ENCODE results near the gene CARD10.

The CARD10 gene

DNA sequence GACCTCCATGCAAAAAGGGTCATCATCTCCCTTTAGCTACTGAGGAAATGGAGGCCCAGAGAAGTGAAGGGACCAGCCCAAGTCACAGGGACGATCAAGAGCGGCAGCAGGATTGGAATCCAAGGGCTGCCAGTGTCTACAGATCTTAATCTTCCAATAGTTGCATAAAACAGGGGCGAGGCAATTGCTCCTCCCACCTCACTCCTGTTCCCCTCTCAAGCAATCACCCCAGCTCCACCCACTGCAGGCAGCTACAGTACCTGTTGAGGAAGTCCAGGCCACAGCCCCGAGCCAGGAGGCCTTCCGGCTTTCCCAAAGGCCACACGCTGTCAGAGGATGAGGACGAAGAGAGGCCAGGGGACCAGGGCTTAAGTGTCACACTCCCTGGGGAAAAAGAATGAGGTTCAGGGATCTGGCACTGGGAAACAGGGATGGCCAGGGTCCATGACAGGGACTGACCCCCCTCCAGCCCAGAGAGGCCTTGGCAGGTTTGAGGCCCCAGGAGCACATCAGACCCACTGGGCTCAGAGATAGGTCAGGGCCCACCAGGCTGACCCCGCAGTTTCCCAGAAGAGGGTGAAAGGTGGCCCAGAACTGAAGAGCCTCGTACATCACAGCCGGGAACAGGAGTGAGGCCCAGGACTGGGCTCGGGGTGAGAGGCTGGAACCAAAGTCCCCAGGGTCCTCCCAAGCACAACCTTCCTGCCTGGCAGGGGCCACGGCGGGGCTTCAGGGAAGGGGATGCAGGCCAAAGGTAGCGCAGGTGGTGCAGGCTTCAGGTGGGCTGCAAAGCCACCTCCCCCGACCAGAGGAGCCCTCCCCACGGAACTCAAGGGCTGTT is 16.7 kb downstream of the CARD10 start:
- no peak for DNase-seq (ENCODE audit: low read depth)

GRCh38 chr22:37501610-37502341 is 17.4 kb downstream of the CARD10 start:
- DNase-seq (ENCODE audit: low read depth) = no peak

GRCh38 chr22:37500745-37501609 is 18.2 kb downstream of the CARD10 start:
- DNase-seq (ENCODE audit: low read depth) = no peak

GRCh38 chr22:37499789-37500540 is 19.2 kb downstream of the CARD10 start:
- DNase-seq (ENCODE audit: low read depth) = no peak

DNA sequence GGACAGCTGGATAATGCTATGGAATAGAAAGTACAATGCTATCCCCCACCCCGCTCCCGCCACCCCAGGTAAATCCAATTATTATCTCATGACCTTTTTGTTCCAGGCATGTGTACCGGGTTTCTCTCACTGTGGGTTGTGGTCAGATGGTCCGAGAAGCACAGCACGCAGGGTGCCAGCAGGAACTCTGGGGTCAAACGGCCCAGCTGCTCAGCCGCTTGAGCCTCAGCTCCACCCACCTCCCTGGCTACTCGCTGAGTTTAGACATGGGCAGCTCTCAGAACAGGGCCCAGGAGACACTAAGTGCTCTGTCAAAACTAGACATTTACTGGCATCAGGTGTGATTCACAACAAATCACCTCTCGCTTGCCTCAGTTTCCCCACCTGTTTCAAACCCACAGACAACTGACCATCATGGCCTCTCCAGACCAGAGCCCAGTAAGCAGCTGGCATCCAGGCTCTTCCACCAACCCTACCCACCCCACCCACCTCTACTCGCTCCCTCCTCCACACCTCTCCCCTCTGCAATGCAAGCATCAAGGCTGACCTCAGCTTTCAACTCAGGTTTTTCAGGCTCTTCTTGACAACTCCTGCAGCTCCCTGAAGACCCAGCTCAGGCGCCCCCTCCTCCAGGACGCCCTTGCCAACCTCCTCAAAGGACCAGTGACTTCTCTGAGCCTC is 20.0 kb downstream of the CARD10 start:
- DNase-seq (ENCODE audit: low read depth) = no peak

GRCh38 chr22:37498289-37498909 is 20.8 kb downstream of the CARD10 start:
- no peak for DNase-seq (ENCODE audit: low read depth)

- peak; percentile 91 for DNase-seq (ENCODE audit: low read depth)
Measured at GRCh38 chr22:37497062-37497599, 22.1 kb downstream of the CARD10 start.

GRCh38 chr22:37496651-37497050 is 22.6 kb downstream of the CARD10 start:
- peak; percentile 30 for DNase-seq (ENCODE audit: low read depth)

DNA sequence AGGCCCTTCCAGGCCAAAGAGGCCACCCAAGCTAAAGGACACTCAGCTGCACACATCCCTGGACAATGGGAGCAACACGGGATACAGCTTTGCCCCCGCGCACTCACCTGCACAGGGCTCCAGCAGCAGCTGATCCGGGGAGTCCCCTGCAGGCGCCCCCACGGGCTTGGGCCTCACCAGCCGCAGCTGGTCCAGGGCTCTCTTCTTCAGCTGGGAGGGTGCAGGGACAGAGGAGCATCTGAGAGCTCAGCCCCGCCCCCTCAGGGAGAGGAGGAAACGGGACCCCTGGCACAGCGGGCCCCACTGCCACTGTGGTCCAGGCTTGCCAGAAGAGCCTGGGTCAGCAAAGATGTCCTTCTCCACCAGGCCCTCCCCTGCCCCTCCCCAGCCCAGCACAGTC is 25.2 kb downstream of the CARD10 start:
- no peak for DNase-seq (ENCODE audit: low read depth)

DNA sequence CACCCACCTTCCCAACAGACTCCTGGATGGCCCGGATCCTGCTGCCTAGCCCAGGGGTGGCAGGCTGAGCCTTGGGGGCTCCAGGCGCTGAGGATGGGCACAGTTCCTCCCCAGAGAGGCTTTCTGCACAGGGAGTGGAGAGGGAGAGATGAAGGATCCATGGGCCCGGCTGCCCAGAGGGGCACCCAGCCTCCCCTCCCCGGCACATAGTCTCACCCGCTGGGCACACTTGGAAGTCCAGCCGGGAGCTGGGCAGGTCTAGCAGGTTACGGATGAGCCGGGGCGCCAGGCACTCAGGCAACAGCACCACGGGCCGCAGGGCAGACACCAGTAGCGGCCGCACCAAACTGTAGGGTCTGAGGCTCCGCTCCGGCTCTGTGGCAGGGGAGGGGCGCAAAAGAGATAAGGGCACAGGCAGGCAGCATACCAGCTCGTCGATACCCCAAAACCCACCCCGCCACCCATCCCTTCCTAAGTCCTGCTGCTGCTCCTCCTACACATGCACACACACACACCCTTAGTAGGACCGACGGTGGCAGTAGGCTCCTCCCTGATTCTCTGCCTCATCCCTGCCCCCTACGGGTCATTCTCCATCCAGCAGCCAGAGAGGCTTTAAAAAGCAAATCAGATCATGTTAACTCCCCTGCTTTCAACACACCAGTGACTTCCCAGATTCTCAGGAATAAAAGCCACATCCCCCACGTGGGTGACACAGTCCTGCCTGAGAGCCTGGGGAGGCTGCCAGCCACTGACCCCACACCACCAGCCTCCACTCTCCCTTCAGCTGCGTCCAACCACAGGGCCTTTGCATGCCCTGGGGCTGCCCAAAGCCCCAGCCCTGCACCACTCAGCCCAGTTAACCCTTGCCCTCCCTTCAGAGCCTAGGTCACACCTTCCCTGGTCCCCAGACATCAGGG is 26.5 kb downstream of the CARD10 start:
- no peak for DNase-seq (ENCODE audit: low read depth)

DNA sequence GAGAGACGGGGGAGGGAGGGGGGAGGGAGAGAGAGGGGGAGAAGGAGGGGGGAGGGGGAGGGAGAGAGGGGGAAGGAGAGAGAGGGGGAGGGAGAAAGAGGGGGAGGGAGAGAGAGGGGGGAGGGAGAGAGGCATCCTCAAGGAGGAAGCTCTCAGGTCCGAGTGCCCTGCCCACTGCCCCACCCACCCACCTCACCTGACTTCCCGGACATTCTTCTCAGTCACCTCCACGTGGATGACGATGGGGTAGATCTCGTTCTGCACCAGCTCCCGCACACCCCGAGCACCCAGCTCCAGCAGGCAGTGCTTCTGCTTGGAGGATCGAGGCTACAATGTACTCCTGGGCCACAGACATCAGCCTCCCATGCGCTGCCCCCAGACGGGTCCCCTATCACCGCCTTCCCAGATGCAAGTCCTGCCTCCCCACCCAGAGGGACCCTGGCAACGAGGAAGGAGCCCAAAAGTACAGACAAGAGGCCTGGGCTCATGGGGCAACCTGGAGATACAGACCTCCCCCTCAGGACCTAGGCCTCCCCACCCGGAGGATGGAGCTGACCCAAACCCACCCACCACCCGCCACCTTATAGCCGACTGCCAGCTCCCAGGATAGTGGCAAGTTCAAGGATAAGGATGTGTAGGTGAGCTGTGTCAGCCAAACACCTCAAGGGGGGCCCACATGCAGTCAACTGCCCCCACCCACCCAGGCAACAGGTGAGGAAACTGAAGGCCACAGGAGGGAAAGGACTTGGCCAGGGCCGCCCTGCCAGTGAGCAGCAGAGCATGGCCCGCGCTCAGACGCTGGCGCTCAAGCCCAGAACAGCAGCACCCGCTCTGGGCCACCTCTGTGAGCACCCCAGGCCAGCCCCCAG is 27.4 kb downstream of the CARD10 start:
- no peak for DNase-seq (ENCODE audit: low read depth)

GRCh38 chr22:37491106-37491505 is 28.1 kb downstream of the CARD10 start:
- DNase-seq (ENCODE audit: low read depth) = no peak

DNA sequence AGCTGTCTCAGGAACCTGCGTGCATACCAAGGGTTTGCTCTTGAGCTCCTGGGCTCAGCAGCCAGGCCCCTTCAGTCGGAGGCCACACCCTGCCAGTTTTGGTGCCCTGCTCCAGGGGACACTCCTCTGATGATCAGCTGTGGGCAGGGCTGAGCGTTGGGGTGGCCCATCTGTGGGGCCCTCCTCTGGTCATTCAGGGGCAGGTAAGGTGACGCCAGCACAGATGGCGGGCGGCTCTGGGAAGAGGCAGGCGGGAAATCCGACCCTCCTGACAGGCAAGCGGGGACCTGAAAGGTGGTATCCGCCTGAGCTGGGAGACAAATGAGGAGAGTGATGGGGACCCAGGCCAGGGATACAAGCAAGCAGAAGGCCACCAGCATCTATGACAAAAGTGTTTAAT is 29.2 kb downstream of the CARD10 start:
- DNase-seq (ENCODE audit: low read depth) = no peak

- no peak for DNase-seq (ENCODE audit: low read depth)
Measured at GRCh38 chr22:37488337-37489135, 30.7 kb downstream of the CARD10 start.

GRCh38 chr22:37487571-37487970 is 31.6 kb downstream of the CARD10 start:
- no peak for DNase-seq (ENCODE audit: low read depth)

- no peak for DNase-seq (ENCODE audit: low read depth)
Measured at GRCh38 chr22:37487129-37487528, 32.1 kb downstream of the CARD10 start.

GRCh38 chr22:37486224-37486845 is 32.9 kb downstream of the CARD10 start, which contains the start of gene MFNG:
Gene MFNG, minus strand, starts transcription at chr22:37486384. Its CDS starts 207 bp downstream, at chr22:37486177.
- DNase-seq (ENCODE audit: low read depth) = no peak
